Inflammatory macrophage (primary cell): ENCODE results near the gene LPCAT1.
"Not testable (repeated sequence)": the region's sequence is repeated elsewhere in the genome, so short reads cannot be mapped to it uniquely, and the experiment has no call there.

Experiments used
- DNase-seq, 2 donors: peaks; one replicate each; pipeline ENCODE4 v3.0.0-alpha.2; 2020 to 2022

Gene LPCAT1

GRCh38 chr5:1509346-1510085 lies 14.2 kb downstream of the LPCAT1 start:
- DNase-seq: no peak

DNA sequence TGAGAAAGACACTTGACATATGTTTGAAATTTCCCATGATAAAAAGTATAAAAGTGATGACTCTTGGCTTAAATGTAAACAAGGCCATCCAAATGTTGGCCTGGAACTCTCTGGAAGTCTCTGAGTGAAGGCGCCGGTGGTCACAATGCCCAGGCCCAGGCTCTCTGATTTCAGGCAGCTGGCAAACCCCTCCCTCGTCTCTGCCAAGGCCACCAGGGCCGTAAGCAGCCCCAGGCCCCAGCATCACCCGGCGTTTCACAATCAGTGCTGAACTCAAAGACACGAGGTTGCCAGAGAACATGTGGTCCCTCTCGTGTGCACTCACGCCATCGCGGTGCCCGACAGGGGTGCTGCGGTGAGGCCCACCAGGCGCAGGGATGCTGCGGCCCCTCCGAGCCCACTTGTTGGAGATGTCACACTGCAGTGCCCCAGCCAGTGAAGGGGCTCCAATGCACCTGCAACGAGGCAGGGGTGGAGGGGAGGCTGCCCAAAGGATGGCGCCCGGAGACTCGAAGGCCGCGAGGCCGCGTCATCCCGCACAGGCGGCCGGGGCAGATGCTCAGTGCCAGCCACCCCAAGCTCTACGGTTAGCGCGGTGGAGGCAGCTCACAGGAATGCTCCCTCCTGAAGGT lies 15.0 kb downstream of the LPCAT1 start:
- no peak for DNase-seq

DNA sequence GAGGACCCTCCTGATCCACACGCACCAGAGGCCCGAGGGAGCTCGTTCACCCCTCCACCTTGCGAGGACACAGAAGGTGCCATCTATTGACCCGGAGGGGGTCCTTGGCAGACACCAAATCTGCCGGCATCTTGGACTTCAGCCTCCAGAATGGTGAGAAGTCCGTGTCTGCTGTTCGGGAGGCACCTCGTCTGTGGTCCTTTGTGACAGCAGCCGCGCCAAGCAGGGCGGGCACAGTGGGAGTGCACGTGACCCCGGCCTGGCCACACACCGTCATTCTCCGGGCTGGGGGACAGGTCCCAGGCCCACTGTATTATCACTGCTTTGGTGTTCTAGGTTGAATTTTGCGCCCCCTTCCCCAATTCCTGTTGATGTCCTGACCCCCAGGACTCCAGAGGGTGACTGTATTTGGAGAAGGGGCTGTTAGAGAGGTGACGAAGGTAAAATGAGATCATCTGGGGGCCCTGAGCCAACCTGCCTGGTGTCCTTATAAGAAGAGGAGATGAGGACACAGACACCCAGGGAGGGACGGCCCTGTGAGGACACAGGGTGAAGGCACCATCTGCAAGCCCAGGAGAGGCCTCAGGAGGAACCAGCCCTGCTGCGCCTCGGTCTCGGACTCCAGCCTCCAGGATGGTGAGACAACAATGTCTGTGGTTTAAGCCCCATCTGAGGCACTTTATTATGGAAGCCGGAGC lies 15.7 kb downstream of the LPCAT1 start:
- no peak for DNase-seq

GRCh38 chr5:1507457-1507856 lies 16.3 kb downstream of the LPCAT1 start:
- DNase-seq: no peak

DNA sequence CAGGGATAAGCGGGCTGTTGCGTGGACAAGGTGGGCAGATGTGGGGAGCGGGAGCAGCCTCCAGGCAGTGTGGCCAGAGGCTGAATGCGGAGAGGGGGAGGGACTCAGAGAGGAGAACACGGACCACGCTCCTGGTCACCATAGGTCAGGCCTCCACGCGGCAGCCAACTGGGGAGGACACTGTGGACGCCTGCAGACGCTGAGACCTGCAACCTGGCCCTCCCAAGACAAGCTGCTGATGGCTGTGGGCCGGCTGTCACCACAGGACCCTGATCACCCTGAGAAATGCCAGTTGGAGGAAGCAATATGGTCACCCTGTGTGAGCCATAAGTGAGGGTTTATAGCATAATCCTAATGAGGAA lies 16.8 kb downstream of the LPCAT1 start:
- DNase-seq: no peak

DNA sequence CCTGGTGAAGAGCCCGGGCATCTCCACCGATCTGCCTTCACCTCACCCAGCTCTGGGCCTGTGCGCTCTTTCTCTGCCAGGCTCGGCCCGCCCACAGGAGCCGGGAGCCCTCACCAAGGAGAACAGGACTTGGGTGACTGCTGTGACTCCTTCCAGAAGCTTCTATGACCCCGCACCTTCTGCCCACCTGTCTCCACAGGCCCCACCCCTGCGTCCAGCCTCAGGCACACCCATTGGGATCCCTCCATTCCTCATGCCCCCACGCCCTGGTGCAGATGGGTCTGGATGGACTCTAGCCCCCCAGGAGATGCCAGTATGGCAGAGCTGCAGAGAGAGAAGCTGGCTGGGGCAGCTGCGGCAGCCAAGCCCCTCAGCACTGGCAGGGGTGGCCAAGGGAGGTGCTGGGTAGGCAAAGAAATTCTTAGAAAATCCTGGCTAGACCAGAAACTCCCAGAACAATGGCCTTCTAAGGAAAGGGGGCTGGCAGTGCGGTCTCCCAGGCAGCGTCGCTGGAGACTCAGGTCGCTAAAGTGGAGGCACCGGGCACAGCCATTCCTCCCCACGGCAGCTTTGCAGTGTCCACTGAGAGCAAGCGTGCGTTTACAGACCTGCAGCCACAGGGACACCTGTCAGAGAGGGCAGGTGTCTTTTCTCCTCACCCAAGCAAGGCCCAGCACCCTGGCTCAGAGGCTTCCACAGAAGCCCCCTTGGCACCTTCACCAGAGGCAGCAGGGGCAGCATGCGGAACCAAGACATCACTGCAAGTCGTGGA lies 17.3 kb downstream of the LPCAT1 start:
- no peak for DNase-seq

DNA sequence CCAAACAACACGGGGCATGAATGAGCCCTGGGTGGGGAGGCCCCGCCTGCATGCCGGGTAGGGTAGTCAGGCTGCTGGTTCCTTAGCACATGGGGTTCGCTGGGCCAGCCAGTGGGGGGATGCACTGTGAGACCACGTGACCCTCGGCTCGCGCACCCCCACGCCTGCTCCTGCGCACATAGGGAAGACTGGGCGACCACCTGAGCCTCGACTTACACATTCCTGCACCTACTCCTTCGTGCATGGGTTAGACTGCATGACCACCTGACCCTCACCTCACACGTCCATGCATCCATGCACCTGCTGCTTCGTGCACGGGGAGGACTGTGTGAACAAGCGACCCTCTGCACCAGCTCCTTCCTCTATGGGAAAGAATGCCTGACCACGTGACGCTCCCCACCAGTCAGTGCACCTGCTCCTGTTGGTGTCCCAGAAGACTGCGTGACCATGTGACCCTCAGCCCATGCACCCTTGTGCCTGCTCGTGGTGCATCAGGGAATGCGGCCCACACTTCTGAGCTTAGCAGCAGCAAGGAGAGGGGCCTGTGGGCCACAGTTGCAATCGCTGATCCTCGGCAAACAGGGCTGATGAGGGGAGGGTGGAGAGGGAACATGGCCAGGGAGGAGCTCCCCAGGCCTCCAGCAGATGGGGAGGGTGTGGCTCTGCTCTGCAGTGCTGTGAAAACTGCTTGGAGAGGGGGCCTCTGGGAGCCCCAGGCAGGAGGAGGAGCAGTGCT lies 18.1 kb downstream of the LPCAT1 start:
- DNase-seq: no peak

DNA sequence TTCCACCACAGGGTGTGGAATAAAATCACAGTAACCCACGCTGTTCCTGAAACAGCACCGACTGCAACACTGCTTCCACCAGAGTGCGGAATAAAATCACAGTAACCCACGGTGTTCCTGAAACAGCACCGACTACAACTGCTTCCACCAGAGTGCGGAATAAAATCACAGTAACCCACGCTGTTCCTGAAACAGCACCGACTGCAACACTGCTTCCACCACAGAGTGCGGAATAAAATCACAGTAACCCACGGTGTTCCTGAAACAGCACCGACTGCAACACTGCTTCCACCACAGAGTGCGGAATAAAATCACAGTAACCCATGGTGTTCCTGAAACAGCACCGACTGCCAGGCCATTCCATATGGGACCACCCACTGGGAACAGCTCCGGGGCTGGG lies 18.7 kb downstream of the LPCAT1 start:
- DNase-seq: not testable (repeated sequence)

DNA sequence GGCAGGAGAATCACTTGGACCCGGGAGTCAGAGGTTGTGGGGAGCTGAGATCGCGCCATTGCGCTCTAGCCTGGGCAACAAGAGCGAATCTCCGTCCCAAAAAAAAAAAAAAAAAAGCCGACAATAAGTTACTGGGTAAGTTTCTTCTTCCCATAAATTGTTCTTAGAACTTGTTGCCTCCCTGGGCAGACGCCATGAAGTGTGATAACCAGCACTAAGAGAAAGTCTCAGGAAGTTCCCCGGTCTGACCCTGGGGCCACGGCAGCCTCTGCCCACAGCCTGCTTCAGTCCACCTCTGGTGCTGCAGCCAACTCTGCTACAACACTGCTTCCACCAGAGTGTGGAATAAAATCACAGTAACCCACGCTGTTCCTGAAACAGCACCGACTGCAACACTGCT lies 19.1 kb downstream of the LPCAT1 start:
- DNase-seq: peak in 1 of 2 donors; percentile 28

DNA sequence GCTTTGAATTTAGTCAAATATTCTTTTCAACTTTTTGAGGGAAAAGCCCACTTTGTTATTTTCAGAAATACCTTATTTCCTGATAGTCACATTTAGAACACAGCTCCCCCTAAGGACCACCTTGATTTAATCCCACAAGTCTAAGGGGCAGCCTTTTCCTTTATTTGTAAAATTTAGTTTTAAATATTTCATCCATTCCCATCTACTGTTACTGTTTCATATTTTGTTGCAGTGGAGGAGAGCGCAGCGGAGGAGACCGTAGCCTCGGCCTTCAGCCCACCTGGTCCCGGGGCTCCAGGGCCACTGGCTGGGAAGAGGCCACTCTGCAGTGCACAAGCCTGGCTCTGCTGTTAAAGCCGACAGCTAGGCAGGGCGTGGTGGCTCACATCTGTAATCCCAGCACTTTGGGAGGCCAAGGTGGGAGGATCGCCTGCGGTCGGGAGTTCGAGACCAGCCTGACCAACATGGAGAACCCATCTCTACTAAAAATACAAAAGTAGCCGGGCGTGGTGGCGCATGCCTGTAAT lies 19.6 kb downstream of the LPCAT1 start:
- no peak for DNase-seq

DNA sequence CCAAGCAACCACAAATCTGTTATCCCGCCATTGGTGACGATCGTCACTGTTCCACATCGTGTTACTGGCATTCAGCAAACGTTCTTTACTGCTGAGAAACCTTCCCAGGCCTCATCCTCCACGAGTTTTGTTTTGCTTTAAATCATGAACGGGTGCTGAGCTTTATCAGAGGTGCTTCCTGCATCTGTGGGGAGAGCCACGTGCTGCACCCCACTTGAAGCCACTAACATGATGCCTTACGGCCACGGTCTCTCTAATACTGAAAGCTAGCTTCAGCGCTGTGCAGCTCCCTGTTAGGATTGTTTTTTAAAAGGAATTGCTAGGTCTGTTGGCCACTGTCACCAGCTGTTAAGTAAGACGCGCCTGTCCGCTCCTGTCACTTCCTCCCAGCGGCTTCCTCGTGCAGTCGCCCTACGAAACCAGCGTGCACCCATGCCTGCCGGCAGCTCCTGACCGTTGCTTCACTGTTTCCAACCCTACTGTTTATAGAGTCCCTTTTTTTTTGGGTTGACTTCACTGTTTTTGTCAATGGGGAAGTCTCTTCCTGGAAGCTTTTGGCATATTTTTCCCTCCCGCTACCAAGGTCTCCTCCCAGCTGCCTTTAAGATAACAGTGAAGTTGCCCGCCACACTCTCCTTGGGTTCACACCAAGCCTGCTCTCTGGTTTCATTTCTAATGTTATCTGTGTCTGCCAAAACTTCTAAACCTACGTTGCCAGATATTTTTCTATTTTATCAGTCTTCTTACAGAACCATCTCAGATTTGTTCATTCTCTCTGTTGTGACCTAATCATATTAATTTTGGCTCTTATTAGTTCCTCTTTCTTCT lies 20.3 kb downstream of the LPCAT1 start:
- peak; percentile 92 to 95 for DNase-seq

DNA sequence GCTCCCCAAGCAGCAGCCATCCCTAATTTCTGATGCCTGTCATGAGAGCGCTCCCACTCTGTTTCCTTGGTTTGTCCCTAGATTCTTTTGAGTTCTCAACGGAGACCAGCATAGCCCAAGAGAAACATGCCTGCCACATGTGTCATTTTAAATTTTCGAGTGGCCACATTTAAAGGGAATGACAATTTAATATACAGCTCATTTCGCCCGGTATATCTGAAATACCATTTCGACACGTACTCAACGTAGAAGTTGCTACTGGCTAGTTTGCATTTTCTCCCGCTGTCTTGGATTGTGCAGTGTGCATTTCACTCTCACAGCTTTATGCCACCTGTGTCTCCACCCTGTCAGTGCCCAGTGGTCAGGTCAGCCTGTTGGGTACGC lies 21.0 kb downstream of the LPCAT1 start:
- DNase-seq: no peak

GRCh38 chr5:1502046-1502736 lies 21.6 kb downstream of the LPCAT1 start:
- DNase-seq: peak; percentile 90 to 94

GRCh38 chr5:1501372-1502045 lies 22.3 kb downstream of the LPCAT1 start:
- DNase-seq: no peak

GRCh38 chr5:1500411-1501091 lies 23.2 kb downstream of the LPCAT1 start:
- DNase-seq: no peak

DNA sequence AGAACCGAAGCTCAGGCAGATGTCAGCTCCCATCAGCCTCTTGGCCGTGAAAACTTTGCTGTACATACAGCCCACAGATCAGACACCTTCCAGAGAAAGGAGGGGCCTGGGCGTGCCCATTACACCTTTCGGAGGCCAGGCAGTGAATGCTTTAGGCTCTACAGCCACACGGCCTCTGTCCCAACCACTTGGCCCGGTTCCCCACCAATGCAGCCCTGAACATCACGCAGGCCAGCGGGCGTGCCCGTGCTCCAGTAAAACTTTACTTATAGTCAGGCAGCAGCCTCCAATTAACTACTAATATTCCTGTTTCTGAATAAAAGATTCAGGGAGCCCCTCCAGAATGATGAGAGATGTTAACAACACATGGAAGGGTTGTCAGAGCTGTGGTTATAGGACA lies 23.9 kb downstream of the LPCAT1 start:
- DNase-seq: no peak

DNA sequence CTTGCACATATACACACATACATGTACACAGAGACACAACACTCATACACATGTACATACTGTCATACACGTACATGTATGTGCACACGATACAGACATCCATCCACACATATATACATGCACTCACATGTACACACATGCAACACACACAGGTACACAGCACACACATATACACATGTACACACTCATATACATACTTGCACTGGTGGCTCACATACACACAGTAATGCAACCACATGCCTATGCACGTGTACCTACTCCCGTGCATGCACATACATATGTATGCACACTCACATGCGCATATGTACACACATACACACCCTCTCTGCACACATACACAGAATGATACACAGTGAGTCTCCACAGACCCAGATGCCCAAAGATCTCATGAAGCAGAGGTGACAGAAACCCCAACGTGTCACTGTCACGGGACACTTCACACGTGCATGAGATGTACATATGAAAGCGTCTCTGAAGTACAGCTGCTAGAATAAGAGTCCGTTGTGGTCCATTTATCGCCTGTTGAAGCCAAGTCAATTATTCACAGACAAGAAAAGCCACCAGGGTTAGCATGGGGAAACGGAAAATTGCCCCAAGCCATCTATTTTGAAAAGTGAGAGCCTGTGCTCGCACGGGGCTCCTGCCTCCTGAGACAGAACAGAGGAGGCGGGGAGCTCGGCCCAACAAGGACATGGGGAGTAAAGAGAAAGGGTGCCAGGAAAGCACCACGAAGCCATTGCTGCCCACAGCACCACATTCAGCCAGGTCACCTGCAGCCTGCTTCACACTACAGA lies 24.9 kb downstream of the LPCAT1 start:
- no peak for DNase-seq

DNA sequence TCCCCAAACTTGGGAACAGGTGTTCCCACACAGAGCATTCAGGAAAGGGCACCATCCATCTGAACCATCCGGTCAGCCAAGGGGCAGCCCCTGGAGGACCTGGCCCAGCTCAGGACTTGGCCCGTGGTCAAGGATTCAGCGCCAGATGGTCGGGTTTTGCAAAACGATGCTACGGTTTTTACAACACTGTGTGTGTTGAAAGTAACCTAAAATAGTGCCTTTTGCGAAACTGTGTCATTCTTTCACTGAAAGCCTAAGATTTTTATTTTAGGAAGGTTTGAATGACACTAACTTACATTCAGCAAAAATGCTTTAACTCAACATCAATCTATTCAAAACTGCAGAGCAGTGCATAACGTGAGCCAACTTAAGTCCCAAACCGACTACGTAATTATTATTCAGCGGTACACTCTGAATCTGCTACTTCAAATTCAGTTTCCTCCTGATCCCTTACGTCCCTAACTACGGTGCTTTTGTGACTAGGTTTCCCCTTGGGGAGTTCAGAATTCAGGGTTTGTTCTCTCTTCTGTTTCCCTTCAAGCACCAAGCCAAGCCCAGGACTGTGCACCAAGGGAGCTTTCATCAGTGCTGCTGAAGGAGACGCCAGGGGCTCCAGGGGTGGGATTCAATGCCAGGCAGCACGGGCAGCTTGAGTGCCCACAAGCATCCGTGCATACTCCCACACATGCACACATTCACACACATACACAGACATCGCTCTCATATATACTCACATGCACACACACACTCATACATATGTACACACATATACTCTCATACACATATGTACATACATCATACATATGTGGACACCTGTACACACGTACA lies 25.8 kb downstream of the LPCAT1 start:
- peak; percentile 36 to 44 for DNase-seq
